Measurements from ENCODE around the gene OR2T8. TPM values are rescaled to one million over a fixed set of nuclear protein-coding genes. Genes with fewer than 3 reads are reported as not detected.

The OR2T8 gene
- total RNA-seq, 1 experiment from 2014 or later, result 0.26 TPM

DNA sequence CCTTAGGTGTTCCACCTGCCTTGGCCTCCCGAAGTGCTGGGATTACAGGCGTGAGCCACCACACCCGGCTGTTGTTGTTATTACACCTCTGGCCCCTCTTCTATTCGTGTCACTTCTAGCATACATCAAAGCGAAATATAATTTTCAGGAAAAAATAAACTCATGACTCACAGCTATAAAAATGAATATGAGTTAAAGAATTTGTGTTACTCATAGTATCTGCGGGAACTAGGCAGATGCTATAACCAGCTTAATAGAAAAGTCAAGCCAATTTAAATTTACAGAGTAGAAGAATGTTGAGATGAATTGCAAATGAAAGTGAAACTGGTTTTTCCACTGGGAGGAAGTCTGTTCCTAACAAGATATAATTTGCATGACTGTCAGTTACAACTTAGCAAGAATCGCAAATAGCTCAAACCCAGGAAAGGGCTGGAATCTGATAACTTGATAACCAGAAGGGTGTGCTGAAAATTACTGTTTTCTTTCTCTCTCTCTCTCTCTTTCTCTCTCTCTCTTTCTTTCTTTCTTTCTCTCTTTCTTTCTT is 13.5 kb upstream of the OR2T8 start:
- intact Hi-C loops (cut with micrococcal nuclease), result no loop called here
- Histone ChIP-seq H3K79me2 (ENCODE audit: low read length) (no peaks in the 10 kb centered on the region), H4K20me1 (ENCODE audit: low read length) (no peaks in the 10 kb centered on the region), H2AFZ (ENCODE audit: low read length) (peak overlapping the region; percentile 44), H3K9ac (ENCODE audit: low read length) (peak overlapping the region; percentile 28; the same call in 1 of the 2 replicates), H3K9me3 (ENCODE audit: low read length) (no peaks in the 10 kb centered on the region), H3K4me3 (ENCODE audit: low read length) (peak overlapping the region; percentile 55), H3F3A (ENCODE audit: low read length, unreplicated experiment) (no peaks in the 10 kb centered on the region), H3K27ac (ENCODE audit: low read length) (peak overlapping the region; percentile 68), H3K9me2 (replicated peaks; ENCODE audit: low read length) (no peaks in the 10 kb centered on the region), H3K4me1 (ENCODE audit: insufficient read depth, low read length) (peaks cover 20% of the 10 kb centered on the region), H3K27me3 (ENCODE audit: low read length) (no peaks in the 10 kb centered on the region), H3K36me3 (ENCODE audit: low read depth, low read length) (no peaks in the 10 kb centered on the region), H3K4me2 (ENCODE audit: low read length) (peak overlapping the region; percentile 80)
- TF ChIP-seq EZH2 (IDR thresholded peaks at IDR 0.05; ENCODE audit: low read length, unreplicated experiment) (no peak), EZH2phosphoT487 (IDR thresholded peaks at IDR 0.05; ENCODE audit: borderline replicate concordance, low read length) (peak; percentile 60)
- ChIA-PET POLR2A (ENCODE audit: unreplicated experiment) (interaction anchor here (0.6 kb wide), 2 partner anchors 20 to 88 kb away, joined by 3 to 6 read pairs; no protein-coding TSS in a partner anchor), CTCF (interaction anchor here (0.7 to 1.2 kb wide), 4 partner anchors 8 to 225 kb away, joined by 3 to 14 read pairs (median 5); partner anchors contain the start of gene TRIM58)
- ATAC-seq, result peak; percentile 98
- peak; percentile 100 for DNase-seq
- BruUV-seq (replicated peaks), result no TSS peak

DNA sequence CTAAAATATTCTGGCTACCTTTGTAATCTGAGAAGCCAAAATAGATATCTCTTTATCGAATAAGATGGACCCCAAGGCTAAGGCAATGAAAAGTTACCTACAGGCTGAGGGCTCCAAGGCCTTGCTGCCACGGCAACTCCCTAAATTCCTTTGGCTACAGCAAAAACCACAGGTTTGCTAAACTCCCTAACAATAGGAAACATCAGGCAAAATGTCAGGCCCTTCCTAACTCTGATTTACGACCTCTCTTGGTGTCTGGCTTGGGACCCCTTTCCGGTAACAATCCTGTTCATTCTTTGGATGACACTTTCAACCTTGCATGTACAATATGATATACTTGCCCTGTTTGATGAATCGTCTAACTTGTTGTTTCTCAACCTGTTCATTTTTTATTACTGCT is 11.3 kb upstream of the OR2T8 start:
- Histone ChIP-seq H3K4me1 (ENCODE audit: insufficient read depth, low read length) (peaks cover 20% of the 10 kb centered on the region), H2AFZ (ENCODE audit: low read length) (no peak overlapping the region), H4K20me1 (ENCODE audit: low read length) (no peaks in the 10 kb centered on the region), H3K79me2 (ENCODE audit: low read length) (no peaks in the 10 kb centered on the region), H3K36me3 (ENCODE audit: low read depth, low read length) (no peaks in the 10 kb centered on the region), H3K9me2 (replicated peaks; ENCODE audit: low read length) (no peaks in the 10 kb centered on the region), H3K27ac (ENCODE audit: low read length) (no peak overlapping the region), H3K27me3 (ENCODE audit: low read length) (no peaks in the 10 kb centered on the region), H3K9me3 (ENCODE audit: low read length) (no peaks in the 10 kb centered on the region), H3F3A (ENCODE audit: low read length, unreplicated experiment) (no peaks in the 10 kb centered on the region), H3K9ac (ENCODE audit: low read length) (no peak overlapping the region), H3K4me2 (ENCODE audit: low read length) (no peak overlapping the region), H3K4me3 (ENCODE audit: low read length) (no peak overlapping the region)
- DNase-seq (peak; percentile 47), ATAC-seq (no peak)
- no TSS peak for BruUV-seq (replicated peaks)
- intact Hi-C loops (cut with micrococcal nuclease), result no loop called here
- TF ChIP-seq EZH2phosphoT487 (IDR thresholded peaks at IDR 0.05; ENCODE audit: borderline replicate concordance, low read length), result no peak
- TF ChIP-seq, protein P1, sequence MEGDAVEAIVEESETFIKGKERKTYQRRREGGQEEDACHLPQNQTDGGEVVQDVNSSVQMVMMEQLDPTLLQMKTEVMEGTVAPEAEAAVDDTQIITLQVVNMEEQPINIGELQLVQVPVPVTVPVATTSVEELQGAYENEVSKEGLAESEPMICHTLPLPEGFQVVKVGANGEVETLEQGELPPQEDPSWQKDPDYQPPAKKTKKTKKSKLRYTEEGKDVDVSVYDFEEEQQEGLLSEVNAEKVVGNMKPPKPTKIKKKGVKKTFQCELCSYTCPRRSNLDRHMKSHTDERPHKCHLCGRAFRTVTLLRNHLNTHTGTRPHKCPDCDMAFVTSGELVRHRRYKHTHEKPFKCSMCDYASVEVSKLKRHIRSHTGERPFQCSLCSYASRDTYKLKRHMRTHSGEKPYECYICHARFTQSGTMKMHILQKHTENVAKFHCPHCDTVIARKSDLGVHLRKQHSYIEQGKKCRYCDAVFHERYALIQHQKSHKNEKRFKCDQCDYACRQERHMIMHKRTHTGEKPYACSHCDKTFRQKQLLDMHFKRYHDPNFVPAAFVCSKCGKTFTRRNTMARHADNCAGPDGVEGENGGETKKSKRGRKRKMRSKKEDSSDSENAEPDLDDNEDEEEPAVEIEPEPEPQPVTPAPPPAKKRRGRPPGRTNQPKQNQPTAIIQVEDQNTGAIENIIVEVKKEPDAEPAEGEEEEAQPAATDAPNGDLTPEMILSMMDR (conservative IDR thresholded peaks at IDR 0.05; ENCODE audit: low read depth, low read length), result no peak
- TF ChIP-seq EZH2 (IDR thresholded peaks at IDR 0.05; ENCODE audit: low read length, unreplicated experiment), result no peak
- ChIA-PET CTCF (no interaction called here), POLR2A (ENCODE audit: unreplicated experiment) (no interaction called here)

DNA sequence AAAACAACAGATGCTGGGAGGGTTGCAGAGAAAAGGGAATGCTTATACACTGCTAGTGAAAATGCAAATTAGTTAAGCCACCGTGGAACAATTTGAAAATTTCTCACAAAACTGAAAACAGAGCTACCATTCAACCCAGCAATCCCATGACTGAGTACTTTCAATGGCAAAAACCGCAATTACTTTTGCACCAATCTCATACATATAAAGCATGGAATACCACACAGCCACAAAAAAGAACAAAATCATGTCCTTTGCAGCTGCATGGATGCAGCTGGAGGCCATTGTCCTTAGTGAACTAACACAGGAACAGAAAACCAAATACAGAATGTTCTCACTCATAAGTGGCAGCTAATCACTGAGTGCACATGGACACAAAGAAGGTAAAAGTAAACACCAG is 6.3 kb upstream of the OR2T8 start:
- DNase-seq (no peak), ATAC-seq (no peak)
- Histone ChIP-seq H4K20me1 (ENCODE audit: low read length) (no peaks in the 10 kb centered on the region), H3K9me2 (replicated peaks; ENCODE audit: low read length) (no peaks in the 10 kb centered on the region), H3K9ac (ENCODE audit: low read length) (no peak overlapping the region), H3K27me3 (ENCODE audit: low read length) (no peaks in the 10 kb centered on the region), H3K27ac (ENCODE audit: low read length) (no peak overlapping the region), H3K79me2 (ENCODE audit: low read length) (no peaks in the 10 kb centered on the region), H3K4me2 (ENCODE audit: low read length) (no peak overlapping the region), H3F3A (ENCODE audit: low read length, unreplicated experiment) (no peaks in the 10 kb centered on the region), H3K36me3 (ENCODE audit: low read depth, low read length) (no peaks in the 10 kb centered on the region), H2AFZ (ENCODE audit: low read length) (no peak overlapping the region), H3K9me3 (ENCODE audit: low read length) (no peaks in the 10 kb centered on the region), H3K4me1 (ENCODE audit: insufficient read depth, low read length) (peaks cover 25% of the 10 kb centered on the region), H3K4me3 (ENCODE audit: low read length) (no peak overlapping the region)
- intact Hi-C loops (cut with micrococcal nuclease), result loop anchor here (1.0 to 10.0 kb wide), 3 partner anchors 55 to 339 kb away; no protein-coding TSS in a partner anchor
- TF ChIP-seq EZH2 (IDR thresholded peaks at IDR 0.05; ENCODE audit: low read length, unreplicated experiment) (no peak), EZH2phosphoT487 (IDR thresholded peaks at IDR 0.05; ENCODE audit: borderline replicate concordance, low read length) (no peak)
- TF ChIP-seq, protein P1 (conservative IDR thresholded peaks at IDR 0.05; ENCODE audit: low read depth, low read length), result no peak
- ChIA-PET CTCF (interaction anchor here (0.6 to 1.1 kb wide), 2 partner anchors 55 to 336 kb away, joined by 3 to 5 read pairs; no protein-coding TSS in a partner anchor), POLR2A (ENCODE audit: unreplicated experiment) (no interaction called here)
- BruUV-seq (replicated peaks), result no TSS peak
